ENCODE measurements around the gene NOX5.

DNA sequence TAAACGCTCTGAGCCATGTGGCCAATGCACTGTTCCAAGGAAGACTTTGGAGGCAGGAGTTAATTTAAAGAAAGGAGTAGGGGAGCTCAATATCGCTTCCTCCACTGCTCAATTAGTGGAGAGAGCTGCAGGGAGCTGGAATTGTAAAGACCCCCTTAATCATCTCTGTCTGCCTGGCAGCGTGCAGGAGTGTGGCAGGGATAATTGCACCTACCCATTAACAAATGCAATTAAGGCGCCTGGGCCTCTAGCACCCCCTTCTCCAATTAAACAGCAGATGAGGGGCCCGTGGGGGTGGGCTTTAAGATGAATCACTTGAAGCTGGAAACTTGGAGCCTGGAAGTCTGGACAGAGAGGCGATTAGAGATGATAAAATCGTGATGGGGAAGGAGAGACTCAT lies 84.3 kb downstream of the NOX5 start:
- TF ChIP-seq POLR2A (IDR thresholded peaks at IDR 0.05), result no peak
- no peak for TF ChIP-seq POLR2AphosphoS5 (IDR thresholded peaks at IDR 0.05)
- TF ChIP-seq, protein P1, sequence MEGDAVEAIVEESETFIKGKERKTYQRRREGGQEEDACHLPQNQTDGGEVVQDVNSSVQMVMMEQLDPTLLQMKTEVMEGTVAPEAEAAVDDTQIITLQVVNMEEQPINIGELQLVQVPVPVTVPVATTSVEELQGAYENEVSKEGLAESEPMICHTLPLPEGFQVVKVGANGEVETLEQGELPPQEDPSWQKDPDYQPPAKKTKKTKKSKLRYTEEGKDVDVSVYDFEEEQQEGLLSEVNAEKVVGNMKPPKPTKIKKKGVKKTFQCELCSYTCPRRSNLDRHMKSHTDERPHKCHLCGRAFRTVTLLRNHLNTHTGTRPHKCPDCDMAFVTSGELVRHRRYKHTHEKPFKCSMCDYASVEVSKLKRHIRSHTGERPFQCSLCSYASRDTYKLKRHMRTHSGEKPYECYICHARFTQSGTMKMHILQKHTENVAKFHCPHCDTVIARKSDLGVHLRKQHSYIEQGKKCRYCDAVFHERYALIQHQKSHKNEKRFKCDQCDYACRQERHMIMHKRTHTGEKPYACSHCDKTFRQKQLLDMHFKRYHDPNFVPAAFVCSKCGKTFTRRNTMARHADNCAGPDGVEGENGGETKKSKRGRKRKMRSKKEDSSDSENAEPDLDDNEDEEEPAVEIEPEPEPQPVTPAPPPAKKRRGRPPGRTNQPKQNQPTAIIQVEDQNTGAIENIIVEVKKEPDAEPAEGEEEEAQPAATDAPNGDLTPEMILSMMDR (IDR thresholded peaks at IDR 0.05 in 8 of 11, conservative IDR thresholded peaks at IDR 0.05 in 3 of 11), result no peak
